Ascending aorta (tissue), 2 donors: ENCODE measurements around the gene SLC6A7. TPM values are rescaled to one million over a fixed set of nuclear protein-coding genes. Genes with fewer than 3 reads are reported as not detected.

Experiments used
- DNase-seq, 2 donors: peaks; one replicate each; pipeline ENCODE4 v3.0.0-alpha.2; 2019; ENCODE audit warnings: low spot score in 2 of 2
- H3K27ac ChIP-seq, 2 donors: fragments of 200-600 bp; sonication (generic); one replicate each; pipeline ENCODE4 v1.5.1; 2016 to 2017; ENCODE audit warnings: mild to moderate bottlenecking in 1 of 2
- H3K27me3 ChIP-seq: fragments of 200-600 bp; sonication (generic); one replicate; pipeline ENCODE4 v1.5.1; 2017
- H3K36me3 ChIP-seq, 2 donors: fragments of 200-600 bp; sonication (generic); one replicate each; pipeline ENCODE4 v1.5.1; 2016
- H3K4me1 ChIP-seq, 2 donors: fragments of 200-600 bp; sonication (generic); one replicate each; pipeline ENCODE4 v1.5.1; 2016 to 2017; ENCODE audit warnings: mild to moderate bottlenecking in 1 of 2
- H3K4me3 ChIP-seq, 2 donors: fragments of 200-600 bp; sonication (generic); one replicate each; pipeline ENCODE4 v1.5.1; 2016 to 2017; ENCODE audit warnings: mild to moderate bottlenecking in 1 of 2
- H3K9me3 ChIP-seq, 2 donors: fragments of 200-600 bp; sonication (generic); one replicate each; pipeline ENCODE4 v1.5.1; 2016
- intact Hi-C: fragments of 100-400 bp; cut with DNase I; formaldehyde crosslinking; loops from one replicate; pipeline ENCODE4 v1.15.1; 2023
- total RNA-seq: library from RNA; depleted of rRNA; stranded (reverse); fragments of >200 nt; gene quantifications from one replicate; pipeline ENCODE4 v1.1.0, GENCODE V29; 2016
- TF ChIP-seq, protein P1 (sequence below), 3 experiments: fragments of 200-600 bp in 2 of 3; fragments of 450-650 bp in 1 of 3; sonication (generic) in 2 of 3; IDR thresholded peaks; one replicate each; pipeline ENCODE4 v1.5.1; 2016 to 2019; ENCODE audit warnings: antibody characterized with exemption in 3 of 3, mild to moderate bottlenecking in 1 of 3, moderate library complexity in 1 of 3

Gene SLC6A7
- total RNA-seq, 1 donor from 2014 or later = not detected

DNA sequence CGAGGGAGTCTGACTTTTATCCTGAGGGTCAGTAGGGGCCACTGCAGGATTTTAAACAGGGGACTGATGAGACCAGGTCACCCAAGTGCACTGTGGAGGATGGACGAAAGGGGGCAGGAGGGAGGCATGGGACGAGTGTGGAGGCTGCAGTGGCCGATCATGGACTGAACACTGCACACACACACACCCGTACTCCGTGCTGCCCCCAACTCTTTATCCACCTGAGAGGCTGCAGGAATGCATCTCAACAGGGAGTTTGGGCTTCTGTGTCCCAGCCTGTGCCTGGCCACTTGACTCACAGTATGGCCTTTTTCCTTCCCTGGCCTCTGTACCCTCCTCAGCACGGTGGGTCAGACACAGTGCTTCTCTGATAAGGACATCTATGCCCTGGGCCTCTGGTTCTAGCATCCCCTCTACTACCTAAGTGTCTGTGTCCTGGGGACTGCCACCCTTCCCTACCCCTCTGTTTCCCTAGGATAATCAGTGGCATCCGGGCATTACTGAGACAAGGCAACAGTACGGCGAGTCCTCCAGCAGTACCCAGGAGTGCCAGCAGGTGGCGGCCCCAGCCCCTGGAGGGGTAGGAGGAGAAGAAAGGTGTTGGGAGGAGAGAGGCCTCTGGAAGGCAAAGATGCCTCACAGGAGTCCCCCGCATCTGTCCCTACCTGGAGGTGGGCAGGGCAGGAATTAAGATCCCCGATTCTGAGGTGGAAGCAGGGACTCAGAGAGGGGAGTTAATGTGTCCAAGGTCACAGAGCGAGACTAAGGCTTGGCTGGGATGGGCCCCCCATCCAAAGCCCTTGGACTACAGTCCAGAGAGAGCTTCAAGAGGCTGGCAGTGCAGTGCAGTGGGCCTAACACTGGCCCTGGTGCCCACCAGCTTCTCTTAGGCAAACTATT lies 28.4 kb upstream of the SLC6A7 start:
- no peaks in the 10 kb centered on the region for H3K36me3 ChIP-seq
- no peaks in the 10 kb centered on the region for H3K9me3 ChIP-seq
- DNase-seq = peak in 1 of 2 donors; percentile 93
- peaks cover 23 to 56% of the 10 kb centered on the region in 2 donors for H3K4me1 ChIP-seq
- intact Hi-C loops = loop anchor here (1.0 to 2.0 kb wide), 4 partner anchors 15 to 57 kb away; no protein-coding TSS in a partner anchor
- no peaks in the 10 kb centered on the region for H3K27me3 ChIP-seq
- peak overlapping the region; percentile 98 to 99 for H3K27ac ChIP-seq
- no peak overlapping the region for H3K4me3 ChIP-seq
- TF ChIP-seq, protein P1, sequence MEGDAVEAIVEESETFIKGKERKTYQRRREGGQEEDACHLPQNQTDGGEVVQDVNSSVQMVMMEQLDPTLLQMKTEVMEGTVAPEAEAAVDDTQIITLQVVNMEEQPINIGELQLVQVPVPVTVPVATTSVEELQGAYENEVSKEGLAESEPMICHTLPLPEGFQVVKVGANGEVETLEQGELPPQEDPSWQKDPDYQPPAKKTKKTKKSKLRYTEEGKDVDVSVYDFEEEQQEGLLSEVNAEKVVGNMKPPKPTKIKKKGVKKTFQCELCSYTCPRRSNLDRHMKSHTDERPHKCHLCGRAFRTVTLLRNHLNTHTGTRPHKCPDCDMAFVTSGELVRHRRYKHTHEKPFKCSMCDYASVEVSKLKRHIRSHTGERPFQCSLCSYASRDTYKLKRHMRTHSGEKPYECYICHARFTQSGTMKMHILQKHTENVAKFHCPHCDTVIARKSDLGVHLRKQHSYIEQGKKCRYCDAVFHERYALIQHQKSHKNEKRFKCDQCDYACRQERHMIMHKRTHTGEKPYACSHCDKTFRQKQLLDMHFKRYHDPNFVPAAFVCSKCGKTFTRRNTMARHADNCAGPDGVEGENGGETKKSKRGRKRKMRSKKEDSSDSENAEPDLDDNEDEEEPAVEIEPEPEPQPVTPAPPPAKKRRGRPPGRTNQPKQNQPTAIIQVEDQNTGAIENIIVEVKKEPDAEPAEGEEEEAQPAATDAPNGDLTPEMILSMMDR (IDR thresholded peaks at IDR 0.05) = peak; percentile 91 to 98 (median 96)

DNA sequence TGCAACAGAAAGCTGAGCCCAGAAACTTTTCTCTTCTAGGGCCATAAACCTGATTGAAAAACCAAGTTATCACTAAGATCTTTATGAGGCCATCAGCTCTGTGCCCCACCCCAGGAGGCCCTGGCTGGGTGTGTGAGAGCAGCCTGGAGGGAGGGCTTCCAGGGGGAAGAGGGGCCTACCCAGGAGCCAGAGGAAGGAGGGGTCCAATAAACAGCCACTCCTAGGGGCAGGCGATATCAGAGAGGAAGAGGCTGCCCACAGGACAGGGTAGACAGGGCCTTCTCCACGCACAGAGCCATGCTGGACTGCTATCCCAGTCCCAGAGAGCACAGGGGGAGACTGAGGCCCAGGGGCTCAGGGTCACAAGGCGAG lies 27.7 kb upstream of the SLC6A7 start:
- Histone ChIP-seq H3K27ac (peak overlapping the region; percentile 65 to 98), H3K4me1 (peaks cover 21 to 56% of the 10 kb centered on the region in 2 donors), H3K9me3 (no peaks in the 10 kb centered on the region), H3K27me3 (no peaks in the 10 kb centered on the region), H3K36me3 (no peaks in the 10 kb centered on the region), H3K4me3 (no peak overlapping the region)
- intact Hi-C loops = no loop called here
- TF ChIP-seq, protein P1 (IDR thresholded peaks at IDR 0.05) = no peak
- DNase-seq = no peak

DNA sequence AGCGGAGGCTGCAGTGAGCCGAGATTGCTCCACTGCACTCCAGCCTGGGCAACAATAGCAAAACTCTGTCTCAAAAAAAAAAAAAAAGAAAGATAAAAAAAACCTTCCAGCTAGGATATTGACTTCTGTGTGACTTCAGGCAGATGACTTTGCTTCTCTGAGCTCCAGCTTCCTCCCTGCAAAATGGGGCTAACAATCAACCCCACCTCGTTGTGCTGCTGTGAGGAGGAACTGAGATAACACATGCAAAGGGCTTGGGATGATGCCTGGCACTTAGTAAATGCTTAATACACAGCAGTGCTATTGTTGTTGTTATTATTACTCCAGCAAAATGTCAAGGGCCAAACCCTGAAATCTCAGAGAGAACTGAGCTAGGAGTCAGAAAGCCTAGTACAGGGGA lies 26.8 kb upstream of the SLC6A7 start:
- peak overlapping the region; percentile 47 to 67 for H3K27ac ChIP-seq
- intact Hi-C loops = no loop called here

GRCh38 chr5:150163547-150164059 lies 26.3 kb upstream of the SLC6A7 start:
- Histone ChIP-seq H3K27ac (peak overlapping the region; percentile 47 to 67), H3K4me1 (peaks cover 9 to 44% of the 10 kb centered on the region in 2 donors), H3K27me3 (no peaks in the 10 kb centered on the region), H3K36me3 (no peaks in the 10 kb centered on the region), H3K9me3 (no peaks in the 10 kb centered on the region), H3K4me3 (no peak overlapping the region)
- DNase-seq = peak in 1 of 2 donors; percentile 81
- TF ChIP-seq, protein P1 (IDR thresholded peaks at IDR 0.05) = peak in 2 of 3 experiments; percentile 3 to 52
- intact Hi-C loops = no loop called here

More for the DNA sequence above, 26.8 kb upstream of the SLC6A7 start:
- H3K9me3 ChIP-seq = no peaks in the 10 kb centered on the region
- no peak for DNase-seq
- H3K36me3 ChIP-seq = no peaks in the 10 kb centered on the region
- TF ChIP-seq, protein P1 (IDR thresholded peaks at IDR 0.05) = no peak
- no peak overlapping the region for H3K4me3 ChIP-seq
- no peaks in the 10 kb centered on the region for H3K27me3 ChIP-seq
- H3K4me1 ChIP-seq = peaks cover 13 to 50% of the 10 kb centered on the region in 2 donors

DNA sequence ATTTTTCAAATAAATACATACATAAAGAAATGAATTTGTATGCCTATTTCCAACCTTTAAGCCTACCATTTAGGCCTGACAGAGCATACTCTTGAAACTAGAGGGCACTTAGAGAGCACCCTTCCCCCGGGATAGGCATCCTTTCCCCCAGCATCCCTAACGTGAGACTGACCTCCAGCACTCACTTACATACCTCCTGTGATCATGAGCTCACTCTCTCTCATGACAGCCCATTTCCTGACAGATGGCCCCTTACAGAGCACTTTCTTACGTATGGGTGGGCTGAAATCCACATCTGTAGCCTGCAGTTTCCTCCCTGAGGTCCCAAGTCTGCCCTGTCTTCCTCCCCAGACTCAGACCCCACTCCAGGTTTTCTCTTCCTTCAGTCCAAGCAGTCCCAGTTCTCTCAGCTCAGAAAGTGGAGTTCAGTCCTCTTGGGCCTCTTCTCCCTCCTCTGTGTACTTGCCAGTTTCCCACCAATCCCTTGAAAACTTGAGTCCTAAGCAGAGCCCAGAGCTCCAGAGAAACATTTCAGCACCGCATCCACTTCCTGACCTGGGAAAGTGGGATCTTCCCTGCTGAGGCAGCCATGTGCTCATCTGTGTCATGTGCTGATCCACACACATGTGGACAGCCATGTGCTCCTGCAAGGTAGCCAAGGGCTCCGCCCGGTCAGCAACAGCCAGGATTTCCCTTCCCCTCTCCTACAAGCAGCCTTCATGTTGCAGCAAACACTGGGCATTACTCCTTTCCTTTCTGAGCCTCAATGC lies 25.5 kb upstream of the SLC6A7 start:
- TF ChIP-seq, protein P1 (IDR thresholded peaks at IDR 0.05) = no peak
- intact Hi-C loops = no loop called here
- Histone ChIP-seq H3K9me3 (no peaks in the 10 kb centered on the region), H3K4me3 (no peak overlapping the region), H3K27me3 (no peaks in the 10 kb centered on the region), H3K4me1 (peaks cover 4 to 36% of the 10 kb centered on the region in 2 donors), H3K36me3 (no peaks in the 10 kb centered on the region), H3K27ac (peak overlapping the region; percentile 47 to 67)
- no peak for DNase-seq
